GM06990 (cell line): ENCODE data around the gene ADAMTSL1.

ENCODE experiments used
- DNase-seq: peaks from one replicate; pipeline ENCODE4 v3.0.0-alpha.2; 2011; ENCODE audit not compliant: insufficient read length; ENCODE audit errors: extremely low read depth
- H3K27me3 ChIP-seq: replicated peaks from 2 replicates; pipeline ENCODE4 v1.6.0; 2011; ENCODE audit warnings: low read length; ENCODE audit not compliant: control insufficient read depth, insufficient read depth
- H3K36me3 ChIP-seq: 2 replicates; pipeline ENCODE4 v1.5.1; 2011; ENCODE audit warnings: low read length; ENCODE audit not compliant: control insufficient read depth, insufficient read depth
- H3K4me3 ChIP-seq: replicated peaks from 2 replicates; pipeline ENCODE4 v1.5.1; 2011; ENCODE audit warnings: low read depth, mild to moderate bottlenecking, control low read depth, low read length
- TF ChIP-seq, protein P1 (sequence below): IDR thresholded peaks from 2 replicates; pipeline ENCODE4 v1.5.1; 2011; ENCODE audit warnings: low read length, control low read depth, mild to moderate bottlenecking, inconsistent platforms; ENCODE audit not compliant: insufficient read depth, poor library complexity, severe bottlenecking

ADAMTSL1 gene

DNA sequence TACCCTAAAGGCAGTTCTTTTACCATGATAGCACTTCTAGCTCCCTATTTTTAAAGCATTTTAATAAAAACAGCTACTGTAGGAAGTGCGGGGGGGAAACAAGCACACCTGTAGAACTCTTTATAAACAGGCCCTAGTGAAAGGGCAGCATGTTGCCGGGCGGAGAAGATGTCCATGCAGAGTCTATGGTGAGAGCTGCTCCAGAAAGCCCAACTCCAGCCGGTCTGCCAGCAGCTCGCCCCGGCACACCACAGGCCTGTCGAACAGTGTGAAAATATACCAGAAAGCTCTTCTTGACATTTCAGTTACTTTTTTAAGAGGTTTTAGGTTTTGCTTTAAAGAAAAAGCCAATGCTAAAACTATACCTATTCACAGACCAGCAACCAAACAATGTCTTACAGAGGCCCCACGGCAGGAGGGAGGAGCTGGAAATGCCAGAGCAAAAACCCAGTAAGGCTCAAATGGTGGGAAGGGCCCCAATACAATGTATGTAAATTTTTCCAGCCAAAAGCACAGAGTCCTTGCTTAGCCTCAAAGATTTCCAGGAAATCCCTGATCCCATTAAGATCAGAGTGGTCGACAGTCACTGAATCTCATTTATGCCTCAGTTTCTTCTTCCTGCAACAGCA, 437.9 kb downstream of the ADAMTSL1 start:
- TF ChIP-seq, protein P1, sequence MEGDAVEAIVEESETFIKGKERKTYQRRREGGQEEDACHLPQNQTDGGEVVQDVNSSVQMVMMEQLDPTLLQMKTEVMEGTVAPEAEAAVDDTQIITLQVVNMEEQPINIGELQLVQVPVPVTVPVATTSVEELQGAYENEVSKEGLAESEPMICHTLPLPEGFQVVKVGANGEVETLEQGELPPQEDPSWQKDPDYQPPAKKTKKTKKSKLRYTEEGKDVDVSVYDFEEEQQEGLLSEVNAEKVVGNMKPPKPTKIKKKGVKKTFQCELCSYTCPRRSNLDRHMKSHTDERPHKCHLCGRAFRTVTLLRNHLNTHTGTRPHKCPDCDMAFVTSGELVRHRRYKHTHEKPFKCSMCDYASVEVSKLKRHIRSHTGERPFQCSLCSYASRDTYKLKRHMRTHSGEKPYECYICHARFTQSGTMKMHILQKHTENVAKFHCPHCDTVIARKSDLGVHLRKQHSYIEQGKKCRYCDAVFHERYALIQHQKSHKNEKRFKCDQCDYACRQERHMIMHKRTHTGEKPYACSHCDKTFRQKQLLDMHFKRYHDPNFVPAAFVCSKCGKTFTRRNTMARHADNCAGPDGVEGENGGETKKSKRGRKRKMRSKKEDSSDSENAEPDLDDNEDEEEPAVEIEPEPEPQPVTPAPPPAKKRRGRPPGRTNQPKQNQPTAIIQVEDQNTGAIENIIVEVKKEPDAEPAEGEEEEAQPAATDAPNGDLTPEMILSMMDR = no peak
- Histone ChIP-seq H3K36me3 (no peaks in the 10 kb centered on the region), H3K27me3 (peaks cover 4% of the 10 kb centered on the region), H3K4me3 (no peak overlapping the region)
- no peak for DNase-seq

GRCh38 chr9:18920141-18921084, 446.5 kb downstream of the ADAMTSL1 start:
- H3K4me3 ChIP-seq = no peak overlapping the region
- H3K27me3 ChIP-seq = no peaks in the 10 kb centered on the region; the same call in 1 of the 2 replicates
- H3K36me3 ChIP-seq = no peaks in the 10 kb centered on the region
- no peak for DNase-seq
- TF ChIP-seq, protein P1 = no peak

GRCh38 chr9:18921366-18922075, 447.6 kb downstream of the ADAMTSL1 start:
- H3K4me3 ChIP-seq = no peak overlapping the region
- no peaks in the 10 kb centered on the region for H3K36me3 ChIP-seq
- TF ChIP-seq, protein P1 = no peak
- DNase-seq = no peak
- no peaks in the 10 kb centered on the region; the same call in 1 of the 2 replicates for H3K27me3 ChIP-seq

DNA sequence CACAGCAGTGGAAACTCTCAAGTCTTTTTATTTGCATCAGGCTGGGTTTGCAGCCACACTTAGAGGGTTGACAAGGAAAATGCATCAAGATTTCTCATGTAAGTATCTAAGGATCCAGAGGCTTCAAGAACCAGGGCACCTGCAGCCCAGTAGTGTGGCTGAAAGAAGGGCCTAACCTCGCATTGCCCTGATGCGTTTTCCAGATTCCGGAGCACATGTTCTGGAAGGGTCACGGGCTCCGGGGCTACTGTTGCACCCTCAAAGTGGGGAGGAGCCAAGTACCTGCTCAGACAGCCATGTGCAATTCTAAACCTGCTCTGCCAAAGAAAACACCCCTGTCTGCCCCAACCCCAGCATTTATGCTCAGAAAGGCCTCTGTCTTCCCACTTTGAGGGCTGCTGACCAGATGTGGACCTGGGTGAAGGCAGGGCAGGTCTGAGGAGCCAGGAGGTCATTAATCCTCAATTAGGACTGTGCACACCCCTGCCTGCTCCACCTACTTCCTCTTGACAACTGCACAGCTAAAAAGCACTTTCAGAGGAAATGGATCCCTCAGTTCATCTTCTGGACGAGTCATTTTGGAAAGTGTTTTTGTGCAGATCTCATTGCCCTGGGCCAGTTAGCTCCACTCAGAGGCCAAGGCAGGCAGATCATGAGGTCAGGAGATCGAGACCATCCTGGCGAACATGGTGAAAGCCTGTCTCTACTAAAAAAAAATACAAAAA, 448.4 kb downstream of the ADAMTSL1 start:
- DNase-seq = no peak
- H3K4me3 ChIP-seq = no peak overlapping the region
- no peaks in the 10 kb centered on the region; the same call in 1 of the 2 replicates for H3K27me3 ChIP-seq
- TF ChIP-seq, protein P1 = no peak
- no peaks in the 10 kb centered on the region for H3K36me3 ChIP-seq

DNA sequence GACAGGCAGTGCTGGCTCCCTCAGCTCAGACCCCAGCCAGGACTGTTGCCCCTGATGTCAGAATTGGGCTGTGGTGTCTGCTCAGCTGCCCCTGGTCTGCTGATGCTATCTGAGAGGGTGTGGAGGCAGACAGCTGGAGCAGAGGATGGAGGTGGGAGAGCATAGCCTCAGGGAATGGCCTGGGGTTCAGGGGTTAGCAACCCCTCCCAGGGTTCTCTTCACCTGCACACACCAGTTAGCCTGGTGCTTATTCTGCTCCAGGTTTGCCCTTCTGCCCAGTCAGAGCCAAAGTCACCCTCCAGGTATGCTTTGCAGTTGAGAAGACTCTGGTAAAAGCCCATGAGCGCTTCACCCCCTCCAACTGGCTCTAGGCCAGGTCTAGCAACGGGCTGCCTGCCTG, 449.2 kb downstream of the ADAMTSL1 start:
- H3K4me3 ChIP-seq = no peak overlapping the region
- H3K36me3 ChIP-seq = no peaks in the 10 kb centered on the region
- TF ChIP-seq, protein P1 = no peak
- H3K27me3 ChIP-seq = no peaks in the 10 kb centered on the region; the same call in 1 of the 2 replicates
- no peak for DNase-seq
